Suprapubic skin (tissue), 4 donors: ENCODE measurements around the gene SCAMP4. TPM values are rescaled to one million over a fixed set of nuclear protein-coding genes. Genes with fewer than 3 reads are reported as not detected.

Source experiments
- DNase-seq, 2 donors: peaks; one replicate each; pipeline ENCODE4 v3.0.0-alpha.2; 2019; ENCODE audit warnings: low spot score in 2 of 2
- H3K27ac ChIP-seq: fragments of 200-600 bp; sonication (generic); one replicate; pipeline ENCODE4 v1.5.1; 2019
- H3K27me3 ChIP-seq: fragments of 200-600 bp; sonication (generic); one replicate; pipeline ENCODE4 v1.5.1; 2019
- H3K36me3 ChIP-seq: fragments of 200-600 bp; sonication (generic); one replicate; pipeline ENCODE4 v1.5.1; 2019
- H3K4me1 ChIP-seq: fragments of 200-600 bp; sonication (generic); one replicate; pipeline ENCODE4 v1.5.1; 2019
- H3K4me3 ChIP-seq: fragments of 200-600 bp; sonication (generic); one replicate; pipeline ENCODE4 v1.5.1; 2019; ENCODE audit warnings: mild to moderate bottlenecking
- H3K9me3 ChIP-seq: fragments of 200-600 bp; sonication (generic); one replicate; pipeline ENCODE4 v1.5.1; 2019
- EP300 ChIP-seq: sonication (generic); formaldehyde crosslinking; IDR thresholded peaks from one replicate; pipeline ENCODE4 v1.6.1; 2017; ENCODE audit warnings: antibody characterized with exemption
- POLR2A ChIP-seq, 2 donors: fragments of 450-650 bp; IDR thresholded peaks; one replicate each; pipeline ENCODE4 v1.6.1; 2017; ENCODE audit warnings: antibody characterized with exemption in 2 of 2, mild to moderate bottlenecking in 2 of 2, moderate library complexity in 2 of 2
- POLR2AphosphoS5 ChIP-seq, 3 donors: sonication (generic); formaldehyde crosslinking; IDR thresholded peaks; one replicate each; pipeline ENCODE4 v1.6.1; 2017; ENCODE audit warnings: antibody characterized with exemption in 3 of 3
- WGBS: methylation state at CpG from one replicate; pipeline ENCODE4 v1.1.5; 2018; 5-methylcytosine and 5-hydroxymethylcytosine counted together
- total RNA-seq, 4 donors: library from RNA; depleted of rRNA; stranded (reverse); fragments of >200 nt; gene quantifications; one replicate each; pipeline ENCODE4 v1.1.0, GENCODE V29; 2016
- TF ChIP-seq, protein P1 (sequence below), 2 donors: fragments of 200-600 bp in 1 of 2; fragments of 450-650 bp in 1 of 2; sonication (generic) in 1 of 2; IDR thresholded peaks; one replicate each; pipeline ENCODE4 v1.5.1; 2016 to 2019; ENCODE audit warnings: antibody characterized with exemption in 2 of 2, mild to moderate bottlenecking in 1 of 2, moderate library complexity in 1 of 2

SCAMP4 gene
- total RNA-seq, 4 donors from 2014 or later = 68.1 to 119 (median 103) TPM

DNA sequence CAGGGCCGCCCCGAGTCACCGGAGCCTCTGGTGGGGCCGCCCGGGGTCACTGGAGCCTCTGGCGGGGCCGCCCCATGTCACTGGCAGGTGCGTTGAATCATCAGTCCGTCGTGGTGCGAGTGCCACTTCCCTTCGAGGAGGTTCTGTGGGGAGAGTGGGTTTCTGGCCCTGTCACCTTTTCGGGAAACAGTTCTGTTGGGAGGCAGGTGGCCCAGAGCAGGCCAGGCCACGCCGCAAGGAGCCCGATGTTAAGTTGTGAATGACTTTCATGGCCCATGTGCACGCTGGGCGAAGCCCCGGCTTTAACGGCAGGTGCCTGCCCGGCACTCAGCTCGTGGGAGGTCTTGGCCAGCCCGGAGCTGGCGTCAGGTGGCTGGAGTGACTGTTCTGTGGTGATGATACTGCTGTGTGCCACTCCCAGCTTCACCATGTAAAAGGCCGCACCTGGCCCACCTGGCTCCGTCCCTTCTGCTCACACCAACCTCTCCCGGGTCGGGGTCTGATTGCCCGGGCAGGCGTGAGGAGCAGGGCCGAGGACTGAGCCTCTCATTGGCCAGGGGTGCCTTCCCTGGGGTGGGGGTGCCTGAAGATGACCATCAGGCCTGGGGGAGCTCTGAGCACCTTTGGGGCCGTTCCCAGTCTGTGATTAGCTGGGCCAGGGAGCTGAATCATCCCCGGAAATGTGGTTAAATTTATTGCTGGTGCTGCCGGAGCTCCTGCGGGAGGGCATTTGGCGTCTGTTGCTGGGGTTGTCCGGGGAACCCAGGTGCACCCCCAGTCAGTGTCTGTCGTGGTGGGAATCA, 65.0 kb downstream of the SCAMP4 start:
- Histone ChIP-seq H3K27me3 (no peaks in the 10 kb centered on the region), H3K4me3 (no peak overlapping the region), H3K36me3 (peaks cover 27% of the 10 kb centered on the region), H3K9me3 (no peaks in the 10 kb centered on the region), H3K27ac (no peak overlapping the region), H3K4me1 (no peaks in the 10 kb centered on the region)
- TF ChIP-seq POLR2AphosphoS5 (IDR thresholded peaks at IDR 0.05) (no peak), POLR2A (IDR thresholded peaks at IDR 0.05) (no peak), EP300 (no peak)
- TF ChIP-seq, protein P1, sequence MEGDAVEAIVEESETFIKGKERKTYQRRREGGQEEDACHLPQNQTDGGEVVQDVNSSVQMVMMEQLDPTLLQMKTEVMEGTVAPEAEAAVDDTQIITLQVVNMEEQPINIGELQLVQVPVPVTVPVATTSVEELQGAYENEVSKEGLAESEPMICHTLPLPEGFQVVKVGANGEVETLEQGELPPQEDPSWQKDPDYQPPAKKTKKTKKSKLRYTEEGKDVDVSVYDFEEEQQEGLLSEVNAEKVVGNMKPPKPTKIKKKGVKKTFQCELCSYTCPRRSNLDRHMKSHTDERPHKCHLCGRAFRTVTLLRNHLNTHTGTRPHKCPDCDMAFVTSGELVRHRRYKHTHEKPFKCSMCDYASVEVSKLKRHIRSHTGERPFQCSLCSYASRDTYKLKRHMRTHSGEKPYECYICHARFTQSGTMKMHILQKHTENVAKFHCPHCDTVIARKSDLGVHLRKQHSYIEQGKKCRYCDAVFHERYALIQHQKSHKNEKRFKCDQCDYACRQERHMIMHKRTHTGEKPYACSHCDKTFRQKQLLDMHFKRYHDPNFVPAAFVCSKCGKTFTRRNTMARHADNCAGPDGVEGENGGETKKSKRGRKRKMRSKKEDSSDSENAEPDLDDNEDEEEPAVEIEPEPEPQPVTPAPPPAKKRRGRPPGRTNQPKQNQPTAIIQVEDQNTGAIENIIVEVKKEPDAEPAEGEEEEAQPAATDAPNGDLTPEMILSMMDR (IDR thresholded peaks at IDR 0.05) = no peak
- WGBS = 92% methylated on average over 14 of the region's 38 CpGs
- DNase-seq = no peak

DNA sequence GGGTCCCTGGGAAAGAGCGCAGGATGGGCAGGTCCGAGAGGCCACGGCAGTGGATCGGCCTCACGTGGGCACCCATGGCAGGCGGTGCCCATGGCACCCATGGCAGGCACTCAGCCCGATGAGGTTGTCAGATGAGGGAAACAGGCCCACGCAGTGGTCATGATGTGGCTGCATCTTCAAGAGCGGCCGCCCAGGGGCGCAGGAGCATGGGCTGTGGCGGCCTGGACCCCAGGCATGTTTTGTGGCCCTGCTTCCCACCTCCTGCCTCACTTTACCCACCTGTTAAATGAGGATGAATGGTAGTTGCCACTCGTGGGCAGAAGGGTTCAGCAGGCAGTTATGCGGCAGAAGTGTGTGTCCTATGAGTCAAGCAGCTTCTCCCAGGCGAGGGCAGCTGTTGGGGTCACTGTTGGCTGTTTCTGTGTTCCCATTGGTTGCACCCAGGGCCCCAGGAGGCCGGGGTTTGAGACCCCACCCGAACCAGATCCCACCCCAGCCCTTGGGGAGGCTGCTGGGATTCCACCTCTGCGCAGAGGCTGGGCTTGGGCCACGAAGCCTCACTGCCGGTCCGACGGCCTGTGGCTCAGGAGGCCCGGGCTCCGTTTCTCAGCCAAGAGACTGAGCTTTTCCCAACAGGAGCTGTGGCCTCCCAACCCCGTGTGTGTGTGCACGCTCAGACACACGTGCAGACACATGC, 65.8 kb downstream of the SCAMP4 start:
- Histone ChIP-seq H3K9me3 (no peaks in the 10 kb centered on the region), H3K36me3 (peaks cover 33% of the 10 kb centered on the region), H3K27me3 (no peaks in the 10 kb centered on the region), H3K27ac (no peak overlapping the region), H3K4me1 (no peaks in the 10 kb centered on the region), H3K4me3 (no peak overlapping the region)
- no peak for DNase-seq
- TF ChIP-seq, protein P1 (IDR thresholded peaks at IDR 0.05) = no peak
- TF ChIP-seq POLR2AphosphoS5 (IDR thresholded peaks at IDR 0.05) (no peak), POLR2A (IDR thresholded peaks at IDR 0.05) (no peak), EP300 (no peak)
- 91% methylated on average over 15 of the region's 27 CpGs for WGBS

DNA sequence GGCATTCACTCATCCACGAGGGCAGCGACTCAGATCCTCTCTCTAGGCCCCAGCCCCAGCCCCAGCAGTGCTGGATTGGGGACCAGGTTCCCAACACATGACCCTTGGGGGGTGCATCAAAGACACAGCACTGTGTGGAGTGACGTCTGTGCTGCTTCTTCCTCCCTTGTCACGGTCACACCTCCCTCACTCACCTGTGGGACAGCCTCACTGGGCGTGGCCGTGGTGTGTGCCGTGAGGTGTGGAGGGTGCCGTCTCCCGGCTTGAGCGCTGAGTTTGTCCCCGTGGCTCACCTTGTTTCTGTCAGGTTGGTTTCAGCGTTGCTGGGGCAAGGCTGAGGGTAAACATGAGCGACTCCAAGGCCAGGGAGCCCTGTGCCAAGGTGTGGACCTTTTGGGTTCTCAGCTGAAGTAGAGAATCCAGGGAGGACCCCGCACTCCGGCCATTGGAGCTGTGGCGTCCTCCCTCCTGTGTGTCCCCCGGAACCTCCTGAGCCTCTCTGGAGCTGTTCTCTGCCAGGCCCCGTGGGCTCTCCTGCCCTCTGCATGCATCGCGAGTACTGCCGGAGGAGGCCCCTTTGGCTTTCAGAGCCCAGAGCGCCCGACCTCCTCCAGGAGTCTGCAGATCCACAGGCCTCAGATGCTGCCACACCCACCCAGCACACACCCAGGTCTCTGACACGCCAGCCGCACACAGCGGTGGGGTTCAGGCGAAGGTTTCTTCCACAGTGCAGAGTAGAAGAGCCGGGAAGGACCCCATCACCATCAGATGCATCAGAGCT, 69.4 kb downstream of the SCAMP4 start:
- Histone ChIP-seq H3K4me1 (no peaks in the 10 kb centered on the region), H3K27me3 (no peaks in the 10 kb centered on the region), H3K36me3 (peaks cover 51% of the 10 kb centered on the region), H3K27ac (no peak overlapping the region), H3K9me3 (no peaks in the 10 kb centered on the region), H3K4me3 (no peak overlapping the region)
- WGBS = 88% methylated on average over 12 of the region's 28 CpGs
- TF ChIP-seq, protein P1 (IDR thresholded peaks at IDR 0.05) = no peak
- no peak for TF ChIP-seq EP300
- TF ChIP-seq POLR2A (IDR thresholded peaks at IDR 0.05) = no peak
- no peak for DNase-seq

DNA sequence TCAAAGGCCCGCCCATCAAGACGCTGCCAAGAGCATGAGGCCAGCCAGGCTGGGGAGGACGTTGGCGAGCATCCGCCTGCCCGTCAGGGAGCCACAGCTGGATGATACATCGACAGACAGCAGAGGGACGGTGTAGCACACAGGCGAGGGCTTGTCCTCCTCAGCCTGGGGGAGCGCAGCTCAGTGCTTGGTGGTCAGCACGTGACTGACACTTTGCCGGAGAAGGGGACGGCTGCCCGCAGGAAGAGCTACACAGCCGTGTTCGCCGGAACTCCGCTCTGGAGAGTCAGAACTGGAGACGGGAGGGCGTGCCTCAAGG, 69.9 kb downstream of the SCAMP4 start:
- Histone ChIP-seq H3K36me3 (peaks cover 51% of the 10 kb centered on the region), H3K4me1 (no peaks in the 10 kb centered on the region), H3K27ac (no peak overlapping the region), H3K27me3 (no peaks in the 10 kb centered on the region), H3K9me3 (no peaks in the 10 kb centered on the region), H3K4me3 (no peak overlapping the region)
- WGBS = 63% methylated on average over 13 of the region's 20 CpGs
- no peak for DNase-seq
- TF ChIP-seq, protein P1 (IDR thresholded peaks at IDR 0.05) = no peak
- TF ChIP-seq POLR2AphosphoS5 (IDR thresholded peaks at IDR 0.05) = no peak

Other genes starting within 250 kb of the SCAMP4 start
- gene ONECUT3, start 151.9 kb upstream of the SCAMP4 start, total RNA-seq = not detected
- 1 to 10 TPM; 1.5 to 3.8 (median 1.8) TPM for gene ATP8B3, start 93.1 kb upstream of the SCAMP4 start, total RNA-seq
- 10 to 100 TPM; 31.8 to 63.1 (median 38.3) TPM for gene REXO1, start 56.9 kb upstream of the SCAMP4 start, total RNA-seq
- gene KLF16, start 41.8 kb upstream of the SCAMP4 start, total RNA-seq = 10 to 100 TPM; 12.1 to 30.8 (median 20.9) TPM
- gene ABHD17A, start 19.9 kb upstream of the SCAMP4 start, total RNA-seq = 100 to 1,000 TPM in 3 of 4 donors, 10 to 100 TPM in 1; 82.3 to 120 (median 110) TPM
- 10 to 100 TPM; 13.4 to 26.7 (median 22.3) TPM for gene ADAT3, start within 50 bp of the SCAMP4 start, total RNA-seq
- 10 to 100 TPM; 46.1 to 89.0 (median 59.3) TPM for gene CSNK1G2, start 35.8 kb downstream of the SCAMP4 start, total RNA-seq
- 100 to 1,000 TPM in 1 of 4 donors, 10 to 100 TPM in 3; 83.0 to 101 (median 90.3) TPM for gene BTBD2, start 110.3 kb downstream of the SCAMP4 start, total RNA-seq
- gene MKNK2, start 145.8 kb downstream of the SCAMP4 start, total RNA-seq = 100 to 1,000 TPM; 209 to 249 (median 219) TPM
- gene MOB3A, start 190.9 kb downstream of the SCAMP4 start, total RNA-seq = 10 to 100 TPM; 23.7 to 29.4 (median 28.1) TPM
- 1 to 10 TPM; 2.1 to 8.1 (median 6.4) TPM for gene IZUMO4, start 191.5 kb downstream of the SCAMP4 start, total RNA-seq
- 10 to 100 TPM; 65.4 to 99.4 (median 85.4) TPM for gene AP3D1, start 246.2 kb downstream of the SCAMP4 start, total RNA-seq